HepG2 (cell line): ENCODE results near the gene SH2D3C. TPM values are rescaled to one million over a fixed set of nuclear protein-coding genes. Genes with fewer than 3 reads are reported as not detected.

ENCODE experiments used
- ATRX ChIP-seq: sonication (generic); formaldehyde crosslinking; IDR thresholded peaks from 2 replicates; pipeline ENCODE4 v1.4.0; 2020; ENCODE audit warnings: missing genetic modification reagents, borderline replicate concordance
- CBX2 ChIP-seq, 2 experiments: fragments of 200-600 bp in 1 of 2; sonication (generic); formaldehyde crosslinking in 1 of 2; IDR thresholded peaks; 2 replicates each; pipeline versions ENCODE4 v1.7.0 to v1.8.1; 2018 to 2022; ENCODE audit warnings: low read depth in 2 of 2, low read length in 1 of 2, mild to moderate bottlenecking in 1 of 2, missing genetic modification reagents in 1 of 2
- FOXK2 ChIP-seq: fragments of 450-650 bp; IDR thresholded peaks from 2 replicates; pipeline ENCODE4 v1.6.1; 2016
- HBP1 ChIP-seq: IDR thresholded peaks from 2 replicates; pipeline ENCODE4 v1.6.1; 2016; ENCODE audit warnings: low read depth, control low read depth
- KAT7 ChIP-seq: IDR thresholded peaks from 2 replicates; pipeline ENCODE4 v1.6.1; 2018; ENCODE audit warnings: borderline replicate concordance, missing compliant biosample characterization
- NFIB ChIP-seq: sonication (generic); formaldehyde crosslinking; IDR thresholded peaks from 2 replicates; pipeline ENCODE4 v1.9.0; 2021; ENCODE audit warnings: missing genetic modification reagents, mild to moderate bottlenecking, borderline replicate concordance
- RARA ChIP-seq: IDR thresholded peaks from 2 replicates; pipeline ENCODE4 v1.6.1; 2016; ENCODE audit warnings: missing genetic modification reagents, missing compliant biosample characterization
- RXRB ChIP-seq: IDR thresholded peaks from 2 replicates; pipeline ENCODE4 v1.6.1; 2016; ENCODE audit warnings: borderline replicate concordance, missing genetic modification reagents, missing compliant biosample characterization
- SPEN ChIP-seq: sonication (generic); formaldehyde crosslinking; IDR thresholded peaks from 2 replicates; pipeline ENCODE4 v1.5.1; 2020; ENCODE audit warnings: low read depth, mild to moderate bottlenecking, missing genetic modification reagents
- SRSF1 ChIP-seq: fragments of 200-400 bp; formaldehyde crosslinking; optimal IDR thresholded peaks from 2 replicates; pipeline ENCODE3; 2017; ENCODE audit warnings: mild to moderate bottlenecking, low read depth, low read length, moderate library complexity
- SRSF9 ChIP-seq: fragments of 200-400 bp; formaldehyde crosslinking; IDR thresholded peaks from 2 replicates; pipeline ENCODE4 v1.6.1; 2018; ENCODE audit warnings: borderline replicate concordance, mild to moderate bottlenecking, low read depth, low read length; ENCODE audit not compliant: insufficient read depth, poor library complexity, severe bottlenecking
- TBL1XR1 ChIP-seq: fragments of 150-350 bp; IDR thresholded peaks from 2 replicates; pipeline ENCODE4 v1.6.1; 2014; ENCODE audit warnings: borderline replicate concordance, low read length; ENCODE audit not compliant: partially characterized antibody
- TERF1 ChIP-seq: sonication (generic); formaldehyde crosslinking; IDR thresholded peaks from 2 replicates; pipeline ENCODE4 v1.8.0; 2022; ENCODE audit warnings: mild to moderate bottlenecking, missing genetic modification reagents, moderate library complexity
- TOPORS ChIP-seq: sonication (generic); formaldehyde crosslinking; IDR thresholded peaks from 2 replicates; pipeline ENCODE4 v1.8.0; 2023; ENCODE audit warnings: mild to moderate bottlenecking, missing genetic modification reagents
- ZBTB2 ChIP-seq: sonication (generic); formaldehyde crosslinking; IDR thresholded peaks from 2 replicates; pipeline ENCODE4 v1.8.0; 2022; ENCODE audit warnings: low read depth, missing genetic modification reagents
- ZFYVE20 ChIP-seq: sonication (generic); formaldehyde crosslinking; IDR thresholded peaks from 2 replicates; pipeline ENCODE4 v1.8.0; 2023; ENCODE audit warnings: low read depth, mild to moderate bottlenecking, moderate library complexity, missing genetic modification reagents, borderline replicate concordance
- ZNF264 ChIP-seq: sonication (generic); formaldehyde crosslinking; IDR thresholded peaks from 2 replicates; pipeline ENCODE4 v1.4.0; 2020; ENCODE audit warnings: missing genetic modification reagents
- ZNF275 ChIP-seq: sonication (generic); formaldehyde crosslinking; IDR thresholded peaks from 2 replicates; pipeline ENCODE4 v1.8.0; 2022; ENCODE audit warnings: missing genetic modification reagents, mild to moderate bottlenecking, inconsistent platforms, borderline replicate concordance
- ZNF432 ChIP-seq: sonication (generic); formaldehyde crosslinking; IDR thresholded peaks from 2 replicates; pipeline ENCODE4 v1.5.0; 2020; ENCODE audit warnings: missing genetic modification reagents, mild to moderate bottlenecking, borderline replicate concordance
- ZNF44 ChIP-seq: sonication (generic); formaldehyde crosslinking; IDR thresholded peaks from 2 replicates; pipeline ENCODE4 v1.5.1; 2020; ENCODE audit warnings: mild to moderate bottlenecking, missing genetic modification reagents
- ZNF468 ChIP-seq: sonication (generic); formaldehyde crosslinking; IDR thresholded peaks from 2 replicates; pipeline ENCODE4 v1.8.0; 2022; ENCODE audit warnings: mild to moderate bottlenecking, moderate library complexity, missing genetic modification reagents
- ZNF501 ChIP-seq: sonication (generic); formaldehyde crosslinking; IDR thresholded peaks from 2 replicates; pipeline ENCODE4 v1.5.1; 2020; ENCODE audit warnings: mild to moderate bottlenecking, moderate library complexity, missing genetic modification reagents
- ZNF7 ChIP-seq: IDR thresholded peaks from 2 replicates; pipeline ENCODE4 v1.6.1; 2016; ENCODE audit warnings: missing biosample characterization, missing genetic modification reagents
- ZNF816 ChIP-seq: sonication (generic); formaldehyde crosslinking; IDR thresholded peaks from 2 replicates; pipeline ENCODE4 v1.8.0; 2022; ENCODE audit warnings: missing genetic modification reagents, mild to moderate bottlenecking, borderline replicate concordance
- ZNF839 ChIP-seq: sonication (generic); formaldehyde crosslinking; IDR thresholded peaks from 2 replicates; pipeline ENCODE4 v1.4.0; 2020; ENCODE audit warnings: missing genetic modification reagents, mild to moderate bottlenecking, borderline replicate concordance
- ZSCAN25 ChIP-seq: sonication (generic); formaldehyde crosslinking; IDR thresholded peaks from 2 replicates; pipeline ENCODE4 v1.8.0; 2022; ENCODE audit warnings: mild to moderate bottlenecking, missing genetic modification reagents
- polyA plus RNA-seq, 8 experiments: library from polyadenylated mRNA; depleted of rRNA in 3 of 8; stranded (reverse) in 7 of 8; unstranded in 1 of 8; fragments of >200 nt; fragmentation: Illumina TruSeq in 4 of 8; extraction: Trizol in 4 of 8; gene quantifications; 2 replicates each; pipeline versions ENCODE4 v1.2.1 to v1.2.3, GENCODE V29; 2011 to 2016; ENCODE audit warnings: low read depth in 4 of 8, missing spikeins in 1 of 8, mixed read lengths in 1 of 8; ENCODE audit not compliant: insufficient read depth in 1 of 8
- total RNA-seq, 5 experiments: library from RNA; depleted of rRNA; stranded (reverse); fragments of >200 nt; fragmentation: Illumina TruSeq; extraction: Trizol; gene quantifications; 2 replicates each; pipeline ENCODE4 v1.2.3, GENCODE V29; 2016; ENCODE audit warnings: low read depth in 1 of 5

SH2D3C gene
- total and polyA plus RNA-seq, 2 of the 13 experiments (the other 11 are each of a cell fraction or from before 2014, with no cell fraction given): not detected

GRCh38 chr9:127796225-127796813, 17.9 kb upstream of the SH2D3C start (continued):
- no peak for TF ChIP-seq ZNF839 (CRISPR knock-in tag)
- no peak for TF ChIP-seq TBL1XR1
- no peak for TF ChIP-seq TERF1 (CRISPR knock-in tag)
- 0 out of 2 replicates have a peak, but pooled peaks have one; percentile 24 for TF ChIP-seq TOPORS (CRISPR knock-in tag)
- no peak for TF ChIP-seq ZSCAN25 (CRISPR knock-in tag)
- TF ChIP-seq ZNF44 (CRISPR knock-in tag): no peak
- TF ChIP-seq SRSF1: no peak
- no peak for TF ChIP-seq ZNF816
- peak; percentile 25; the same call in 1 of the 2 replicates for TF ChIP-seq RARA (CRISPR knock-in tag)
- TF ChIP-seq ZNF501: 0 out of 2 replicates have a peak, but pooled peaks have one; percentile 24
- TF ChIP-seq ZBTB2 (CRISPR knock-in tag): no peak
- peak; percentile 8; the same call in 1 of the 2 replicates for TF ChIP-seq RXRB (CRISPR knock-in tag)
- no peak for TF ChIP-seq ZNF264 (CRISPR knock-in tag)
- no peak for TF ChIP-seq ZNF275 (CRISPR knock-in tag)
- no peak for TF ChIP-seq ZFYVE20 (CRISPR knock-in tag)
- TF ChIP-seq SPEN (CRISPR knock-in tag): no peak
- TF ChIP-seq ZNF468 (CRISPR knock-in tag): no peak
- no peak for TF ChIP-seq ZNF432
- no peak for TF ChIP-seq CBX2 (IDR thresholded peaks at IDR 0.05; ENCODE audit: low read depth, low read length)
- no peak for TF ChIP-seq CBX2 (CRISPR knock-in tag; IDR thresholded peaks at IDR 0.05; ENCODE audit: low read depth)
- no peak for TF ChIP-seq ZNF7
- no peak for TF ChIP-seq NFIB (CRISPR knock-in tag)
- no peak for TF ChIP-seq HBP1 (CRISPR knock-in tag)
- no peak for TF ChIP-seq SRSF9
- TF ChIP-seq FOXK2: no peak
- TF ChIP-seq ATRX: no peak
- TF ChIP-seq KAT7 (CRISPR knock-in tag): no peak
